ENCODE measurements around the gene LINC00237.

Gene LINC00237

DNA sequence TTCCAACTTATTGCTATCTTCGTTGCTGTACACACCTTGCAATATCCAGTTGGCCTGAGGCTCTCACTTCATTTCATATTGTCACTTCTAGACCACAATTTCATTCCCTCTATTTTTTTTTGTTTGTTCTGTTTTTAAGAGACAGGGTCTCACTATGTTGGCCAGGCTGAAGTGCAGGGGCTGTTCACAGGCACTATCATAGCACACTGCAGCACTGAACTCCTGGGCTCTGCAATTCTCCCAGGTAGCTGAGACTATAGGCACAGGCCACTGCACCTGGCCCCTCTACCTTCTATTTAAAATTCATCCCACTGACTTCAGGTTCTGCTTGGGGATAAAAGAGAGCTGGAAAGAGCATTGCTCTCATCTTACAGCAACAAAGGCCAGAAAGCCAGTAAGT lies 4.7 kb upstream of the LINC00237 start:
- Histone ChIP-seq H3K79me2 (ENCODE audit: low read length) (no peaks in the 10 kb centered on the region), H4K20me1 (ENCODE audit: insufficient read depth, low read length) (no peaks in the 10 kb centered on the region), H3K36me3 (replicated peaks; ENCODE audit: low read depth, low read length) (no peaks in the 10 kb centered on the region), H3K4me1 (ENCODE audit: low read length) (no peaks in the 10 kb centered on the region), H2AFZ (ENCODE audit: low read depth, low read length) (no peak overlapping the region), H3K27ac (ENCODE audit: low read length) (no peak overlapping the region), H3K4me2 (ENCODE audit: low read length) (no peak overlapping the region), H3K27me3 (ENCODE audit: low read depth, low read length) (peaks cover 28% of the 10 kb centered on the region), H3K9ac (ENCODE audit: low read length) (no peak overlapping the region), H3K9me3 (ENCODE audit: insufficient read depth, low read length) (no peaks in the 10 kb centered on the region), H3K4me3 (ENCODE audit: low read length) (no peak overlapping the region)
- no peak for TF ChIP-seq EZH2phosphoT487 (IDR thresholded peaks at IDR 0.05; ENCODE audit: low read depth)
- TF ChIP-seq, protein P1, sequence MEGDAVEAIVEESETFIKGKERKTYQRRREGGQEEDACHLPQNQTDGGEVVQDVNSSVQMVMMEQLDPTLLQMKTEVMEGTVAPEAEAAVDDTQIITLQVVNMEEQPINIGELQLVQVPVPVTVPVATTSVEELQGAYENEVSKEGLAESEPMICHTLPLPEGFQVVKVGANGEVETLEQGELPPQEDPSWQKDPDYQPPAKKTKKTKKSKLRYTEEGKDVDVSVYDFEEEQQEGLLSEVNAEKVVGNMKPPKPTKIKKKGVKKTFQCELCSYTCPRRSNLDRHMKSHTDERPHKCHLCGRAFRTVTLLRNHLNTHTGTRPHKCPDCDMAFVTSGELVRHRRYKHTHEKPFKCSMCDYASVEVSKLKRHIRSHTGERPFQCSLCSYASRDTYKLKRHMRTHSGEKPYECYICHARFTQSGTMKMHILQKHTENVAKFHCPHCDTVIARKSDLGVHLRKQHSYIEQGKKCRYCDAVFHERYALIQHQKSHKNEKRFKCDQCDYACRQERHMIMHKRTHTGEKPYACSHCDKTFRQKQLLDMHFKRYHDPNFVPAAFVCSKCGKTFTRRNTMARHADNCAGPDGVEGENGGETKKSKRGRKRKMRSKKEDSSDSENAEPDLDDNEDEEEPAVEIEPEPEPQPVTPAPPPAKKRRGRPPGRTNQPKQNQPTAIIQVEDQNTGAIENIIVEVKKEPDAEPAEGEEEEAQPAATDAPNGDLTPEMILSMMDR (IDR thresholded peaks at IDR 0.05; ENCODE audit: low read depth, low read length), result no peak

DNA sequence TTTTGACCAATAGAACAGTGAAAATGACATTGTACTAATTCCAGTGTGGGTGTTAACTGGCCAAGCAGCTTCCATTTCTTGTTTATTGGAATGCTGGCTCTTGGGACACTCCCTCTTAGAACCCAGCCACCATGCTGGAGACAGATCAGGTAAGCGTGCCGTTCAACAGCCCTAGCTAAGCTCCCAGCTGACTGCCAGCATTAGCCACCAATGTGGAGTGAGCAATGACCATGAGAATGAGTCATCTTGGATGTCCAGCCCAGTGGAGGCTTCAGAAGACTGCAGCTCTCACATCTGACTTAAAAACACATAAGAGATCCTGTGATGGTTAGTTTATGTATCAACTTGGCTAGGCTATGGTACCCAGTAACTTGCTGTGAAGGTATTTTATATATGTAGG lies 3.0 kb upstream of the LINC00237 start:
- no peaks in the 10 kb centered on the region for H3K9me3 ChIP-seq (ENCODE audit: insufficient read depth, low read length)
- H3K36me3 ChIP-seq (replicated peaks; ENCODE audit: low read depth, low read length), result no peaks in the 10 kb centered on the region
- H3K27me3 ChIP-seq (ENCODE audit: low read depth, low read length), result peaks cover 25% of the 10 kb centered on the region
- H3K9ac ChIP-seq (ENCODE audit: low read length), result no peak overlapping the region
- H3K27ac ChIP-seq (ENCODE audit: low read length), result no peak overlapping the region
- no peak overlapping the region for H3K4me2 ChIP-seq (ENCODE audit: low read length)
- no peak overlapping the region for H3K4me3 ChIP-seq (ENCODE audit: low read length)
- TF ChIP-seq, protein P1 (IDR thresholded peaks at IDR 0.05; ENCODE audit: low read depth, low read length), result no peak
- no peak for TF ChIP-seq EZH2phosphoT487 (IDR thresholded peaks at IDR 0.05; ENCODE audit: low read depth)
- no peaks in the 10 kb centered on the region for H3K4me1 ChIP-seq (ENCODE audit: low read length)
- no peaks in the 10 kb centered on the region for H4K20me1 ChIP-seq (ENCODE audit: insufficient read depth, low read length)
- no peak overlapping the region for H2AFZ ChIP-seq (ENCODE audit: low read depth, low read length)
- H3K79me2 ChIP-seq (ENCODE audit: low read length), result no peaks in the 10 kb centered on the region

DNA sequence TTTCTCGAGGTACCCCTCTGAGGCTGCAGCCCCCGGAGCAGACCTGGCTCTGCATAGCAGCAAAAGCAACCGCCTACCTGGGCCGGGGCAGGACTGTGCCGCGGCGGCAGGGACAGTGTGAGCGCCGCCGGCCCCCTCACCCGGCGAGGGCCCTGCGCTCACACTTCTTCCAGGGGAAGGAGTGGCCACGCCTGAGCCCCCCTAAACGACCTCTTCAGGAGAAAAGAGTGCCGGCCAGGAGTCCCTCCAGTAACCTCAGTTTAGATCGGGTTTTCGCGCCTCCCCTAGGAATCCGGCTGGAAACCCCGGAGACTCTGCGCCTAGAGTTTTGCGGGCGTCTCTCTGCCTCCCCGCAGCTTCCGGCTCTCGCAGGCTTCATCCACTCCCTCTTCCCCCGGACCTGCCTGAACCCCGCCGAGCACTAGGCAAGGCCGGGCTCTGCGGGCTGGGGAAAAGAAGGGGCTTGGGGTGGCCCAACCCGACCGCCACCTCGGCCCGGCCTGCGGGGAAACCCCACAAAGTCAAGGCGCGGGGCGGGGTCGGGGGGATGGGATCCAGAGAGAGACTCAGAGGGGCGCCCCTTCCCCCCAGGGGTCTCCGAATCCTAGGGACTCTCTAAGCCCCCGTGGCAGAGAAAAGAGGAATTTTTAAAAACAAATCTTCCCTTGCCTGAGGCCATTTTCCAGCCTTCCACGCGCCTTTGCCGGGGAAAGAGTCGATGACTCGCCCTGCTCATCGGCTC lies 558 bp downstream of the LINC00237 start:
- Histone ChIP-seq H3K9ac (ENCODE audit: low read length) (no peak overlapping the region), H3K4me3 (ENCODE audit: low read length) (no peak overlapping the region), H4K20me1 (ENCODE audit: insufficient read depth, low read length) (no peaks in the 10 kb centered on the region), H3K4me2 (ENCODE audit: low read length) (no peak overlapping the region), H3K27ac (ENCODE audit: low read length) (no peak overlapping the region), H3K36me3 (replicated peaks; ENCODE audit: low read depth, low read length) (no peaks in the 10 kb centered on the region), H2AFZ (ENCODE audit: low read depth, low read length) (no peak overlapping the region), H3K9me3 (ENCODE audit: insufficient read depth, low read length) (no peaks in the 10 kb centered on the region), H3K27me3 (ENCODE audit: low read depth, low read length) (peaks cover 29% of the 10 kb centered on the region), H3K4me1 (ENCODE audit: low read length) (no peaks in the 10 kb centered on the region; the same call in 1 of the 2 replicates), H3K79me2 (ENCODE audit: low read length) (no peaks in the 10 kb centered on the region)
- TF ChIP-seq EZH2phosphoT487 (IDR thresholded peaks at IDR 0.05; ENCODE audit: low read depth), result no peak
- TF ChIP-seq, protein P1 (IDR thresholded peaks at IDR 0.05; ENCODE audit: low read depth, low read length), result no peak

DNA sequence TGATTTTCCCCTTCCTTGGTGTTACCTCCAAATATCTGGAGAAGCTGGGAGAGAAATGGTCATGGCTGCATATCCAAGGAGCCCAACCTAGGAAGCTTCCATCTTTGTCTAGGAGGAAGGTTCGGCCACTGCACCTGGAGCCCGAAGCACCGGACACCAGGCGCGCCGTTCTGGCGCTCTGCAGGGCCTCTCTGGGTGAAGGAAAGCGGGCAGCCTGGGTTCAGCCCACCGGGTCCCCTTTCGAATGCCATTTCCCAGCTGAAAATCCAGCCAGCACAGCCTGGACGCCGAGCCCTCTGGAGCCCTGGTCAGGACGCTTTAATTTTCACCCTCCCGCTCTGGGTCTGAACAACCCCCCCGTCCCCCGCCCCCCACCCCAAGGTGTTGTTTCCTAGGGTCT lies 1.2 kb downstream of the LINC00237 start:
- H3K4me3 ChIP-seq (ENCODE audit: low read length), result no peak overlapping the region
- no peak overlapping the region for H3K27ac ChIP-seq (ENCODE audit: low read length)
- no peaks in the 10 kb centered on the region for H3K9me3 ChIP-seq (ENCODE audit: insufficient read depth, low read length)
- no peaks in the 10 kb centered on the region for H3K79me2 ChIP-seq (ENCODE audit: low read length)
- H2AFZ ChIP-seq (ENCODE audit: low read depth, low read length), result no peak overlapping the region
- no peak overlapping the region for H3K9ac ChIP-seq (ENCODE audit: low read length)
- peaks cover 28% of the 10 kb centered on the region for H3K27me3 ChIP-seq (ENCODE audit: low read depth, low read length)
- H3K4me2 ChIP-seq (ENCODE audit: low read length), result no peak overlapping the region
- TF ChIP-seq, protein P1 (IDR thresholded peaks at IDR 0.05; ENCODE audit: low read depth, low read length), result no peak
- no peak for TF ChIP-seq EZH2phosphoT487 (IDR thresholded peaks at IDR 0.05; ENCODE audit: low read depth)
- H4K20me1 ChIP-seq (ENCODE audit: insufficient read depth, low read length), result no peaks in the 10 kb centered on the region
- no peaks in the 10 kb centered on the region; the same call in 1 of the 2 replicates for H3K4me1 ChIP-seq (ENCODE audit: low read length)
- no peaks in the 10 kb centered on the region for H3K36me3 ChIP-seq (replicated peaks; ENCODE audit: low read depth, low read length)

Data from OCI-LY3 (cell line).